ENCODE measurements around the gene BICRAL.

DNA sequence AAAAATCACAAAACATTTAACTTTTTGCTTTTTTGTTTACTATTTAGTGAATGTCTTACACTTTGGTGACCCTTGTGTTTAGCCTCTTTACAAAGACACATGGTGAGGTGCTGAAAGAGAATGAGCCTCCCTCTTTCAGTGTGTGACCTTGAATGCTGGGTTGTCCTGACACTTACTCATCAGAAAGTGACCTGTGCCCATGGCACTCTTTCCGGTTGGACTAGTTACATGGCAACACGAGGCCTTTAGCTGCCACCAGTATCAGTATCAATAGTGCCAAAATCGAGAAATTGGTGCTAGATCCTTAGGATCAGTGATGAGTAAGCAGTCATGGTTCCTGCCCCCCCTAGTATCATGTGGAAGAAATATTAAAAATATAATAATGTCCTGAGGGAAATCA, 95.8 kb downstream of the BICRAL start:
- TF ChIP-seq EZH2 (IDR thresholded peaks at IDR 0.05) (no peak), POLR2AphosphoS5 (IDR thresholded peaks at IDR 0.05; ENCODE audit: borderline replicate concordance, low read depth, low read length) (no peak), FOXP2 (optimal IDR thresholded peaks at IDR 0.05; ENCODE audit: control extremely low read depth, extremely low read length, insufficient read depth) (no peak)

All from SK-N-MC (cell line).